ENCODE data around the gene ST3GAL6. TPM values are rescaled to one million over a fixed set of nuclear protein-coding genes. Genes with fewer than 3 reads are reported as not detected.
A peak's percentile ranks its signal among the peaks of the same experiment; 100 is the strongest.

The ST3GAL6 gene
- total and polyA plus RNA-seq, 2 of the 13 experiments (the other 11 are each of a cell fraction or from before 2014, with no cell fraction given), result 17.5 to 23.2 TPM

GRCh38 chr3:98731720-98732285 is 31.3 kb upstream of the ST3GAL6 start (continued):
- TF ChIP-seq ZNF343 (CRISPR knock-in tag; IDR thresholded peaks at IDR 0.05) (no peak), ZNF503 (CRISPR knock-in tag; IDR thresholded peaks at IDR 0.05) (no peak), BORCS8-MEF2B (CRISPR knock-in tag; IDR thresholded peaks at IDR 0.05) (no peak), ZNF704 (CRISPR knock-in tag; IDR thresholded peaks at IDR 0.05; ENCODE audit: borderline replicate concordance) (no peak), TARDBP (CRISPR knock-in tag; IDR thresholded peaks at IDR 0.05) (peak; percentile 58; the same call in 1 of the 2 replicates), RXRB (CRISPR knock-in tag; IDR thresholded peaks at IDR 0.05; ENCODE audit: borderline replicate concordance) (no peak), ZFP41 (CRISPR knock-in tag; IDR thresholded peaks at IDR 0.05; ENCODE audit: borderline replicate concordance) (no peak), JUN (CRISPR knock-in tag; IDR thresholded peaks at IDR 0.05) (0 out of 2 replicates have a peak, but pooled peaks have one; percentile 54), ZNF33A (CRISPR knock-in tag; IDR thresholded peaks at IDR 0.05; ENCODE audit: borderline replicate concordance) (no peak), FOXO1 (CRISPR knock-in tag; IDR thresholded peaks at IDR 0.05) (no peak), GABPA (IDR thresholded peaks at IDR 0.05; ENCODE audit: low read depth, low read length) (no peak), GABPA (CRISPR knock-in tag; IDR thresholded peaks at IDR 0.05; ENCODE audit: low read depth) (no peak)
- TF ChIP-seq, protein P1, sequence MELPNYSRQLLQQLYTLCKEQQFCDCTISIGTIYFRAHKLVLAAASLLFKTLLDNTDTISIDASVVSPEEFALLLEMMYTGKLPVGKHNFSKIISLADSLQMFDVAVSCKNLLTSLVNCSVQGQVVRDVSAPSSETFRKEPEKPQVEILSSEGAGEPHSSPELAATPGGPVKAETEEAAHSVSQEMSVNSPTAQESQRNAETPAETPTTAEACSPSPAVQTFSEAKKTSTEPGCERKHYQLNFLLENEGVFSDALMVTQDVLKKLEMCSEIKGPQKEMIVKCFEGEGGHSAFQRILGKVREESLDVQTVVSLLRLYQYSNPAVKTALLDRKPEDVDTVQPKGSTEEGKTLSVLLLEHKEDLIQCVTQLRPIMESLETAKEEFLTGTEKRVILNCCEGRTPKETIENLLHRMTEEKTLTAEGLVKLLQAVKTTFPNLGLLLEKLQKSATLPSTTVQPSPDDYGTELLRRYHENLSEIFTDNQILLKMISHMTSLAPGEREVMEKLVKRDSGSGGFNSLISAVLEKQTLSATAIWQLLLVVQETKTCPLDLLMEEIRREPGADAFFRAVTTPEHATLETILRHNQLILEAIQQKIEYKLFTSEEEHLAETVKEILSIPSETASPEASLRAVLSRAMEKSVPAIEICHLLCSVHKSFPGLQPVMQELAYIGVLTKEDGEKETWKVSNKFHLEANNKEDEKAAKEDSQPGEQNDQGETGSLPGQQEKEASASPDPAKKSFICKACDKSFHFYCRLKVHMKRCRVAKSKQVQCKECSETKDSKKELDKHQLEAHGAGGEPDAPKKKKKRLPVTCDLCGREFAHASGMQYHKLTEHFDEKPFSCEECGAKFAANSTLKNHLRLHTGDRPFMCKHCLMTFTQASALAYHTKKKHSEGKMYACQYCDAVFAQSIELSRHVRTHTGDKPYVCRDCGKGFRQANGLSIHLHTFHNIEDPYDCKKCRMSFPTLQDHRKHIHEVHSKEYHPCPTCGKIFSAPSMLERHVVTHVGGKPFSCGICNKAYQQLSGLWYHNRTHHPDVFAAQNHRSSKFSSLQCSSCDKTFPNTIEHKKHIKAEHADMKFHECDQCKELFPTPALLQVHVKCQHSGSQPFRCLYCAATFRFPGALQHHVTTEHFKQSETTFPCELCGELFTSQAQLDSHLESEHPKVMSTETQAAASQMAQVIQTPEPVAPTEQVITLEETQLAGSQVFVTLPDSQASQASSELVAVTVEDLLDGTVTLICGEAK (IDR thresholded peaks at IDR 0.05), result no peak
- TF ChIP-seq, protein P1 (CRISPR knock-in tag; IDR thresholded peaks at IDR 0.05), result 0 out of 2 replicates have a peak, but pooled peaks have one; percentile 25
- TF ChIP-seq, protein P2, sequence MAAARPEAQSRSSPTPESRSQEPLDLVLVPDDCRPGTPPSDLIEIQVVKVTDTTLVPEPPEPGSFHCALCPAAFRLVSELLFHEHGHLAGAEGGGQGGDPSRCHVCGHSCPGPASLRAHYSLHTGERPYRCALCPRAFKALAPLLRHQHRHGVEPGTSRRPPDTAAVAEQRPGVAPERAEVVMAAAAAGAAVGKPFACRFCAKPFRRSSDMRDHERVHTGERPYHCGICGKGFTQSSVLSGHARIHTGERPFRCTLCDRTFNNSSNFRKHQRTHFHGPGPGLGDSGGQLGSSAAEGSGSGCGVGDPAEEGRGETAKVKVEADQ (CRISPR knock-in tag; IDR thresholded peaks at IDR 0.05; ENCODE audit: borderline replicate concordance), result no peak
- TF ChIP-seq, protein P3, sequence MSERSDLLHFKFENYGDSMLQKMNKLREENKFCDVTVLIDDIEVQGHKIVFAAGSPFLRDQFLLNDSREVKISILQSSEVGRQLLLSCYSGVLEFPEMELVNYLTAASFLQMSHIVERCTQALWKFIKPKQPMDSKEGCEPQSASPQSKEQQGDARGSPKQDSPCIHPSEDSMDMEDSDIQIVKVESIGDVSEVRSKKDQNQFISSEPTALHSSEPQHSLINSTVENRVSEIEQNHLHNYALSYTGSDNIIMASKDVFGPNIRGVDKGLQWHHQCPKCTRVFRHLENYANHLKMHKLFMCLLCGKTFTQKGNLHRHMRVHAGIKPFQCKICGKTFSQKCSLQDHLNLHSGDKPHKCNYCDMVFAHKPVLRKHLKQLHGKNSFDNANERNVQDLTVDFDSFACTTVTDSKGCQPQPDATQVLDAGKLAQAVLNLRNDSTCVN (CRISPR knock-in tag; IDR thresholded peaks at IDR 0.05; ENCODE audit: borderline replicate concordance), result no peak
